HepG2 (cell line): Measurements from ENCODE around the gene MEX3C.

Experiments used
- ATF2 ChIP-seq: sonication (generic); formaldehyde crosslinking; IDR thresholded peaks from 2 replicates; pipeline ENCODE4 v1.4.0; 2020; ENCODE audit warnings: missing genetic modification reagents
- FOXM1 ChIP-seq: sonication (generic); formaldehyde crosslinking; IDR thresholded peaks from 2 replicates; pipeline ENCODE4 v1.5.0; 2020; ENCODE audit warnings: missing genetic modification reagents
- NR1H2 ChIP-seq: sonication (generic); formaldehyde crosslinking; IDR thresholded peaks from 2 replicates; pipeline ENCODE4 v1.8.1; 2022; ENCODE audit warnings: low read depth, missing genetic modification reagents, borderline replicate concordance
- POLR2A ChIP-seq, 2 experiments: IDR thresholded peaks; 2 replicates each; pipeline ENCODE4 v1.6.1; 2011; ENCODE audit warnings: low read depth in 2 of 2, low read length in 2 of 2, mild to moderate bottlenecking in 1 of 2, moderate library complexity in 1 of 2; ENCODE audit not compliant: insufficient read depth in 1 of 2
- SUZ12 ChIP-seq: fragments of 150-350 bp; IDR thresholded peaks from 2 replicates; pipeline ENCODE4 v1.6.1; 2014; ENCODE audit warnings: low read depth, low read length
- TAF1 ChIP-seq: sonication (generic); formaldehyde crosslinking; IDR thresholded peaks from 2 replicates; pipeline ENCODE4 v1.4.0; 2020; ENCODE audit warnings: missing genetic modification reagents
- TFAP4 ChIP-seq: sonication (generic); IDR thresholded peaks from 2 replicates; pipeline ENCODE4 v1.6.1; 2016; ENCODE audit warnings: low read depth, borderline replicate concordance
- USF2 ChIP-seq, 2 experiments: sonication (generic) in 1 of 2; formaldehyde crosslinking in 1 of 2; IDR thresholded peaks; 2 replicates each; pipeline versions ENCODE4 v1.5.1 to v1.6.1; 2011 to 2020; ENCODE audit warnings: borderline replicate concordance in 1 of 2, low read depth in 1 of 2, low read length in 1 of 2, mild to moderate bottlenecking in 1 of 2, missing genetic modification reagents in 1 of 2, moderate library complexity in 1 of 2
- ZFP36 ChIP-seq: fragments of 150-350 bp; IDR thresholded peaks from 2 replicates; pipeline ENCODE4 v1.6.1; 2018; ENCODE audit warnings: borderline replicate concordance, low read length, low read depth; ENCODE audit not compliant: partially characterized antibody
- ZFP90 ChIP-seq: sonication (generic); formaldehyde crosslinking; IDR thresholded peaks from 2 replicates; pipeline ENCODE4 v1.8.0; 2022; ENCODE audit warnings: missing genetic modification reagents, mild to moderate bottlenecking, inconsistent platforms, borderline replicate concordance
- ZNF75D ChIP-seq: sonication (generic); formaldehyde crosslinking; IDR thresholded peaks from 2 replicates; pipeline ENCODE4 v1.8.1; 2023; ENCODE audit warnings: missing genetic modification reagents, mild to moderate bottlenecking, borderline replicate concordance
- ZNF766 ChIP-seq: sonication (generic); formaldehyde crosslinking; IDR thresholded peaks from 2 replicates; pipeline ENCODE4 v1.5.0; 2020; ENCODE audit warnings: missing genetic modification reagents, borderline replicate concordance

GRCh38 chr18:51157215-51157614 lies 40.3 kb downstream of the MEX3C start:
- TF ChIP-seq ZNF75D (CRISPR knock-in tag) (no peak), ZFP36 (no peak), USF2 (IDR thresholded peaks at IDR 0.05; ENCODE audit: low read depth, low read length) (no peak), USF2 (CRISPR knock-in tag; IDR thresholded peaks at IDR 0.05; ENCODE audit: borderline replicate concordance) (no peak), ZFP90 (CRISPR knock-in tag) (no peak), POLR2A (IDR thresholded peaks at IDR 0.05; ENCODE audit: insufficient read depth in 1 of 2, low read depth in 2 of 2, low read length in 2 of 2) (no peak), TFAP4 (no peak), NR1H2 (no peak), ZNF766 (CRISPR knock-in tag) (no peak), FOXM1 (no peak), TAF1 (CRISPR knock-in tag) (no peak), SUZ12 (no peak), ATF2 (CRISPR knock-in tag) (no peak)
